Trophoblast cell (in vitro differentiated cells and primary cell): ENCODE data around the gene ST7.

ENCODE experiments used
- DNase-seq, 2 donors: peaks; one replicate each; pipeline ENCODE4 v3.0.0-alpha.2; 2016
- H2AFZ ChIP-seq: 2 replicates; pipeline ENCODE4 v1.6.1; 2013; ENCODE audit warnings: low read length, moderate library complexity, mild to moderate bottlenecking; ENCODE audit not compliant: insufficient read depth, poor library complexity
- H2AK5ac ChIP-seq: 2 replicates; pipeline ENCODE4 v1.6.1; 2013; ENCODE audit warnings: mild to moderate bottlenecking, low read length
- H2BK120ac ChIP-seq: 2 replicates; pipeline ENCODE4 v1.6.1; 2013; ENCODE audit warnings: low read length, mild to moderate bottlenecking, moderate library complexity; ENCODE audit not compliant: insufficient read depth, poor library complexity
- H2BK12ac ChIP-seq: 2 replicates; pipeline ENCODE4 v1.6.1; 2013; ENCODE audit warnings: mild to moderate bottlenecking, low read length, moderate library complexity
- H2BK5ac ChIP-seq: 2 replicates; pipeline ENCODE4 v1.6.1; 2013; ENCODE audit warnings: low read length, low read depth, moderate library complexity, mild to moderate bottlenecking; ENCODE audit not compliant: poor library complexity
- H3K14ac ChIP-seq: 2 replicates; pipeline ENCODE4 v1.6.1; 2013; ENCODE audit warnings: mild to moderate bottlenecking, low read length
- H3K18ac ChIP-seq: 2 replicates; pipeline ENCODE4 v1.6.1; 2013; ENCODE audit warnings: mild to moderate bottlenecking, low read length
- H3K23ac ChIP-seq: 2 replicates; pipeline ENCODE4 v1.6.1; 2013; ENCODE audit warnings: low read length
- H3K27ac ChIP-seq: 2 replicates; pipeline ENCODE4 v1.5.1; 2013; ENCODE audit warnings: low read depth, mild to moderate bottlenecking, inconsistent platforms, low read length, moderate library complexity
- H3K27me3 ChIP-seq: 2 replicates; pipeline ENCODE4 v1.6.1; 2013; ENCODE audit warnings: inconsistent platforms, mild to moderate bottlenecking, low read length, moderate library complexity; ENCODE audit not compliant: insufficient read depth
- H3K36me3 ChIP-seq, 2 experiments: 1 replicate in 1 of 2; 2 replicates in 1 of 2; pipeline ENCODE4 v1.6.1; 2013; ENCODE audit warnings: low read length in 2 of 2, mild to moderate bottlenecking in 2 of 2, moderate library complexity in 1 of 2; ENCODE audit not compliant: insufficient read depth in 2 of 2, control insufficient read depth in 1 of 2
- H3K4ac ChIP-seq: 2 replicates; pipeline ENCODE4 v1.6.1; 2013; ENCODE audit warnings: low read depth, mild to moderate bottlenecking, low read length, moderate library complexity
- H3K4me1 ChIP-seq, 2 experiments: 1 replicate in 1 of 2; 2 replicates in 1 of 2; pipeline ENCODE4 v1.6.1; 2013; ENCODE audit warnings: low read length in 2 of 2, mild to moderate bottlenecking in 2 of 2, moderate library complexity in 1 of 2; ENCODE audit not compliant: insufficient read depth in 2 of 2, control insufficient read depth in 1 of 2
- H3K4me2 ChIP-seq: 2 replicates; pipeline ENCODE4 v1.6.1; 2013; ENCODE audit warnings: inconsistent platforms, mild to moderate bottlenecking, low read length, moderate library complexity
- H3K4me3 ChIP-seq: 2 replicates; pipeline ENCODE4 v1.5.1; 2013; ENCODE audit warnings: mild to moderate bottlenecking, low read depth, low read length, inconsistent platforms
- H3K79me1 ChIP-seq: one replicate; pipeline ENCODE4 v1.6.1; 2013; ENCODE audit warnings: low read length
- H3K79me2 ChIP-seq: 2 replicates; pipeline ENCODE4 v1.6.1; 2013; ENCODE audit warnings: low read length, mild to moderate bottlenecking; ENCODE audit not compliant: control insufficient read depth, insufficient read depth, poor library complexity
- H3K9ac ChIP-seq: 2 replicates; pipeline ENCODE4 v1.6.1; 2013; ENCODE audit warnings: mild to moderate bottlenecking, low read length
- H3K9me3 ChIP-seq: 2 replicates; pipeline ENCODE4 v1.6.1; 2013; ENCODE audit warnings: low read depth, mild to moderate bottlenecking, control low read depth, inconsistent platforms, low read length; ENCODE audit not compliant: insufficient read depth
- H4K12ac ChIP-seq: 2 replicates; pipeline ENCODE4 v1.6.1; 2013; ENCODE audit warnings: low read depth, mild to moderate bottlenecking, low read length, moderate library complexity
- H4K8ac ChIP-seq: 2 replicates; pipeline ENCODE4 v1.6.1; 2013; ENCODE audit warnings: low read depth, mild to moderate bottlenecking, low read length, moderate library complexity
- H4K91ac ChIP-seq: one replicate; pipeline ENCODE4 v1.6.1; 2013; ENCODE audit warnings: low read depth, mild to moderate bottlenecking, low read length, moderate library complexity
- WGBS: extraction: QIAGEN DNeasy Blood & Tissue Kit; methylation state at CpG from one replicate; pipeline ENCODE4 v1.1.7; 2013; ENCODE audit warnings: missing lambda C conversion rate; ENCODE audit not compliant: insufficient read length, insufficient coverage; ENCODE audit errors: extremely low coverage; 5-methylcytosine and 5-hydroxymethylcytosine counted together

ST7 gene

DNA sequence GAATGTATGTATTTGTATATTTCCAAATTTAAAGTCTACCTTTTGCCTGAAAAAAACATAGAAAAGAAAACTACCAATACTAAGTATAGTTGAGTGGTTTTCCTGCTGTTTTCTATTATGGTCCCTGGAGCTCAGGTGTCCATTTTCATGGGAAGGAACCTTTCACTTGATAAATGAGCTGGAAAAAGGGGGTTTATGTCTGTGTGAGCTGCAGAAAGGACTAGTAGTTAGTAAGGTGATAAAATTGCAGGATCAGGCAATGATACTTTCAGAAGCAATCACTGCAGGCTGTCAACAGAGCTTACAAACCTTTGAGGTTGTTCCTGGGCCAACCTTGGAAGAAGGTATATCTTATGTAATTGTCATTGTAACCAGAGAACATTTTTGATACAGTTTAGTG is 48.0 kb downstream of the ST7 start:
- Histone ChIP-seq H2AK5ac (no peak overlapping the region), H3K4me3 (no peak overlapping the region), H3K18ac (no peak overlapping the region), H3K79me1 (no peaks in the 10 kb centered on the region), H3K14ac (no peak overlapping the region), H3K27ac (no peak overlapping the region), H3K4me1 (no peaks in the 10 kb centered on the region), H3K4me2 (no peak overlapping the region), H3K27me3 (no peaks in the 10 kb centered on the region), H4K12ac (no peak overlapping the region), H3K4ac (no peak overlapping the region), H4K91ac (no peak overlapping the region), H2AFZ (no peak overlapping the region), H3K79me2 (no peaks in the 10 kb centered on the region), H3K36me3 (no peaks in the 10 kb centered on the region), H3K23ac (no peak overlapping the region), H2BK12ac (no peak overlapping the region), H2BK120ac (no peak overlapping the region), H2BK5ac (no peak overlapping the region), H3K9me3 (peaks cover 4% of the 10 kb centered on the region), H3K9ac (no peak overlapping the region), H4K8ac (no peak overlapping the region)
- DNase-seq, result no peak

DNA sequence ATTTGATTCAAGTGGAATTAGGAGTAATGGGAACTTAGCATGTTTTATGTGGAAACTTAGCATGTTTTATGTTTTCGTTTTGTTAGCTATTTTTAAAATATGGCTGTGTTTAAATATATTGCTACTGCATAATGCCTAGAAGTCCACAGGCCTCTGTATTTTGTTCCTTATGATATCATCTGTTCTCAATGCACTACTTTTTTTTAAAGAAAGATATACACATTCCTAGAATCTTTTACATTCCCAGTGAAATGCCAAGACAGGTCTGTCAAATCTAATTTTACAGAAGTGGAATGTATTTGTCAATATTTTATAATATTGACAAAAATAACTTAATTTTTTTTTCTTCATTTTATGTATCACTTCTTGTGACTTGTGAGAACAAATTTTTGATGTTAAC is 51.6 kb downstream of the ST7 start:
- H3K9me3 ChIP-seq, result no peaks in the 10 kb centered on the region
- H2BK12ac ChIP-seq, result no peak overlapping the region
- no peaks in the 10 kb centered on the region for H3K79me2 ChIP-seq
- H3K79me1 ChIP-seq, result no peaks in the 10 kb centered on the region
- no CpG with 5 or more reads among the region's 1 CpG for WGBS
- no peak overlapping the region for H3K4me3 ChIP-seq
- H2BK120ac ChIP-seq, result no peak overlapping the region
- no peak overlapping the region for H2AFZ ChIP-seq
- no peaks in the 10 kb centered on the region for H3K4me1 ChIP-seq
- no peak overlapping the region for H2BK5ac ChIP-seq
- peak in 1 of 2 donors; percentile 44 for DNase-seq
- no peak overlapping the region for H3K4me2 ChIP-seq
- no peak overlapping the region for H3K9ac ChIP-seq
- no peak overlapping the region for H3K27ac ChIP-seq
- H3K4ac ChIP-seq, result no peak overlapping the region
- H3K14ac ChIP-seq, result no peak overlapping the region
- H3K18ac ChIP-seq, result no peak overlapping the region
- H3K36me3 ChIP-seq, result no peaks in the 10 kb centered on the region
- no peaks in the 10 kb centered on the region for H3K27me3 ChIP-seq
- no peak overlapping the region for H2AK5ac ChIP-seq
- no peak overlapping the region for H4K91ac ChIP-seq
- no peak overlapping the region for H4K8ac ChIP-seq
- no peak overlapping the region for H4K12ac ChIP-seq
- H3K23ac ChIP-seq, result no peak overlapping the region

GRCh38 chr7:117005449-117005848 is 52.1 kb downstream of the ST7 start:
- Histone ChIP-seq H3K14ac (no peak overlapping the region), H2BK120ac (no peak overlapping the region), H3K79me2 (no peaks in the 10 kb centered on the region), H2BK5ac (peak overlapping the region; percentile 31), H3K18ac (no peak overlapping the region), H4K12ac (no peak overlapping the region), H3K36me3 (no peaks in the 10 kb centered on the region), H3K4ac (no peak overlapping the region), H2AFZ (no peak overlapping the region), H3K9ac (no peak overlapping the region), H3K9me3 (no peaks in the 10 kb centered on the region), H2BK12ac (no peak overlapping the region), H3K4me1 (no peaks in the 10 kb centered on the region), H3K27me3 (no peaks in the 10 kb centered on the region), H3K4me3 (no peak overlapping the region), H2AK5ac (no peak overlapping the region), H4K8ac (no peak overlapping the region), H3K79me1 (no peaks in the 10 kb centered on the region), H3K27ac (no peak overlapping the region), H3K4me2 (no peak overlapping the region), H4K91ac (no peak overlapping the region), H3K23ac (no peak overlapping the region)
- no peak for DNase-seq
- no CpG with 5 or more reads among the region's 2 CpGs for WGBS

- no peaks in the 10 kb centered on the region for H3K79me2 ChIP-seq
Observed at GRCh38 chr7:117006907-117007684, 53.8 kb downstream of the ST7 start.

More at GRCh38 chr7:117006907-117007684, 53.8 kb downstream of the ST7 start:
- no peak overlapping the region for H3K4ac ChIP-seq
- no peak overlapping the region for H3K18ac ChIP-seq
- WGBS, result no CpG with 5 or more reads among the region's 5 CpGs
- H2BK12ac ChIP-seq, result no peak overlapping the region
- no peak overlapping the region for H3K27ac ChIP-seq
- no peak overlapping the region for H3K23ac ChIP-seq
- no peaks in the 10 kb centered on the region for H3K36me3 ChIP-seq
- no peaks in the 10 kb centered on the region for H3K27me3 ChIP-seq
- H3K4me1 ChIP-seq, result no peaks in the 10 kb centered on the region
- H2BK120ac ChIP-seq, result no peak overlapping the region
- H2BK5ac ChIP-seq, result no peak overlapping the region
- H3K4me2 ChIP-seq, result no peak overlapping the region
- no peak overlapping the region for H4K12ac ChIP-seq
- no peak overlapping the region for H3K9ac ChIP-seq
- DNase-seq, result no peak
- no peak overlapping the region for H4K8ac ChIP-seq
- no peak overlapping the region for H3K14ac ChIP-seq
- no peak overlapping the region for H4K91ac ChIP-seq
- no peaks in the 10 kb centered on the region for H3K9me3 ChIP-seq
- H3K4me3 ChIP-seq, result no peak overlapping the region
- H2AFZ ChIP-seq, result no peak overlapping the region
- no peak overlapping the region for H2AK5ac ChIP-seq
- no peaks in the 10 kb centered on the region for H3K79me1 ChIP-seq
